Activated CD8-positive, alpha-beta memory T cell treated with anti-CD3 and anti-CD28 coated beads, Interleukin-2, amount 50 U/mL, for 4 hours (primary cell): ENCODE data around the gene LHX2.

Experiments used
- DNase-seq: peaks from one replicate; pipeline ENCODE4 v3.0.0-alpha.2; 2020

The LHX2 gene

GRCh38 chr9:124000161-124000783 lies 11.3 kb upstream of the LHX2 start:
- DNase-seq: no peak

GRCh38 chr9:124000784-124001457 lies 10.6 kb upstream of the LHX2 start:
- DNase-seq: no peak

- no peak for DNase-seq
Observed at GRCh38 chr9:124001458-124001799, 10.1 kb upstream of the LHX2 start.

- no peak for DNase-seq
Observed at GRCh38 chr9:124001866-124002525, 9.6 kb upstream of the LHX2 start.

GRCh38 chr9:124003636-124004349 lies 7.8 kb upstream of the LHX2 start:
- DNase-seq: no peak

- no peak for DNase-seq
Observed at GRCh38 chr9:124004593-124004992, 7.0 kb upstream of the LHX2 start.

GRCh38 chr9:124005029-124005771 lies 6.4 kb upstream of the LHX2 start:
- no peak for DNase-seq

- no peak for DNase-seq
Observed at GRCh38 chr9:124006448-124007361, 4.9 kb upstream of the LHX2 start.

- no peak for DNase-seq
Observed at GRCh38 chr9:124007565-124008302, 3.8 kb upstream of the LHX2 start.

- no peak for DNase-seq
Observed at GRCh38 chr9:124008303-124008693, 3.3 kb upstream of the LHX2 start.

- DNase-seq: no peak
Observed at GRCh38 chr9:124008694-124009530, 2.7 kb upstream of the LHX2 start.

- DNase-seq: no peak
Observed at GRCh38 chr9:124009531-124010217, 1.9 kb upstream of the LHX2 start.

GRCh38 chr9:124010303-124010664 lies 1.3 kb upstream of the LHX2 start:
- DNase-seq: no peak

GRCh38 chr9:124010665-124011321 lies 775 bp upstream of the LHX2 start:
- no peak for DNase-seq

- no peak for DNase-seq
Observed at GRCh38 chr9:124012368-124013301, 1.1 kb downstream of the LHX2 start.

- no peak for DNase-seq
Observed at GRCh38 chr9:124013309-124014210, 2.0 kb downstream of the LHX2 start.
